Endometrial microvascular endothelial cells (primary cell): ENCODE data around the gene SCTR. TPM values are rescaled to one million over a fixed set of nuclear protein-coding genes. Genes with fewer than 3 reads are reported as not detected.
"Not testable (repeated sequence)": the region's sequence is repeated elsewhere in the genome, so short reads cannot be mapped to it uniquely, and the experiment has no call there.

ENCODE experiments used
- in situ Hi-C: cut with HindIII; loops from 2 replicates; pipeline ENCODE4 v1.10.0; 2017; ENCODE audit warnings: low sequenced_read_pairs, low pct_unique_long_range_greater_than_20kb; ENCODE audit errors: inconsistent ontology term
- total RNA-seq: library from RNA; depleted of rRNA; stranded (reverse); fragments of >200 nt; gene quantifications from one replicate; pipeline ENCODE4 v1.2.3, GENCODE V29; 2015; ENCODE audit errors: inconsistent ontology term

Gene SCTR
- total RNA-seq, 1 donor from 2014 or later: not detected

DNA sequence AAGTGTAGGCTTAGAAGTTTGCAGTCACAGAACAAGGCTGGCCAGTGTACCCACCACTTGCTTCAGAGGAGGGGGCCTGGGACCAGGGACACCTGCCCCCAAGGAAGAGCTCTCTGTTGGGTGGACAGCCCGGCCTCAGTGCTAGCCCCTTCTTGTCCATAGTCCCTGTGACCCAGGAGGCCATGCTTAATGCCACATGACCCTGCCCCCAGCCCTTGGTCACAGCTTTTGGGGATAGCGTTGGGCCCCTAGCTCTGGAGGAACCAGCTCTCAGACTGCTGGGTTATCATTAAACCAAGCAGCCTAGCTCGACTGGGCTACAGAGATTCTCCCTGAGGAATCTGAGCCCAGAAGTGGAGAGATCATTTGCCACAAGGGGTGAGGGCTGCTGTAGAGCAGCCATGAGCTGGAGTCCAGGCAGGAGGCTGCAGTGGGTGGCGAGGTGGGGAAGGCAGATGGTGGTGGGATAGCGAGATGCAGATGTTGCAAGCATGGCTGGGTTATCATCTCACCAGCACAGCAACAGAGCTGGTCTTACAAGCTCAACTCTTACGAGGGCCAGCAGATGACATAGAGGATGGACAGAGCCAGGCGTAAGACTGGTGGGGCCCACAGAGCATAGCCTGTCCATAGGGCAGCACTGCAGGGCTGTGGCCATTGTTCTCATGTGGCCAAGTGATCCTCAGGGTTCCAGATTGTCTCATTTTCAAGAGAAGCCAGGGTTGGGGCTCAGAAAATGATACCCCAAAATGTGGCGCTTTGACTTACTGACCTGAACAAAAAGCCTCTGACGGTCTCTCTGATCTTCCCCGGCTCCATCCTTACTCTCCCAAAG lies 99.8 kb downstream of the SCTR start:
- in situ Hi-C loops: no loop called here

DNA sequence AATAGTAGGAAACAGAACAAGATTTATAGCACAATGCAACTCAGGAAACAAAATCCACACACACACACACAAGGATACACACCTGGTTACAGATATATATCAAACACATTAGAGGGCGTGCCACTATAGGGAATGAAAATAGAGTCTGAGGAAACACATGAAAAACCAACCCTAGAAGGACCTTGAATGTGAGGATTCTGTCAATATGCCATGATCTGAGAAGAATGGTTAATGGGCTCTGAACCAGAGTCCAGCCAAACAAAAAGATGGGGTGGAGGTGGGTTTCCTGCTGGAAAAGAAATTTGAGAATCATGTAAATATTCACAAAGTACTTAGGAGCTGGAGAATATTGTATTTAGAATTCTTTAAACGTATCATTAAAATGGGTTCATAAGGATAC lies 100.5 kb downstream of the SCTR start:
- in situ Hi-C loops: no loop called here

DNA sequence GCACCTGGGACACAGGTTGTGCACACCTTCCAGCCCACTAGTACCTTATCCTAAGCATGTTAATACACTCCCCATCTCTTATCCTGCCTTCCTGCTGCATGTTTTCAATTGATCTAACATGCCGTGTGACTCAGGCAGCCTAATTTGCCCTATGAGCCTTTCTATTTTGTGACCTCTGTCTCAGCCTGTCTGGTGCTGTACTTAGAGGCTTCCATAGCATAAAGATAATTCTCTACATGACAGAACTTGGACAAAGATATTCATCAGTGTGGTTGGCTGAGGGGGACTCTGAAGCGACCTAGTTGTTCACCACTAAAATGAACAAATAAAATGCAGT lies 101.2 kb downstream of the SCTR start:
- in situ Hi-C loops: no loop called here

DNA sequence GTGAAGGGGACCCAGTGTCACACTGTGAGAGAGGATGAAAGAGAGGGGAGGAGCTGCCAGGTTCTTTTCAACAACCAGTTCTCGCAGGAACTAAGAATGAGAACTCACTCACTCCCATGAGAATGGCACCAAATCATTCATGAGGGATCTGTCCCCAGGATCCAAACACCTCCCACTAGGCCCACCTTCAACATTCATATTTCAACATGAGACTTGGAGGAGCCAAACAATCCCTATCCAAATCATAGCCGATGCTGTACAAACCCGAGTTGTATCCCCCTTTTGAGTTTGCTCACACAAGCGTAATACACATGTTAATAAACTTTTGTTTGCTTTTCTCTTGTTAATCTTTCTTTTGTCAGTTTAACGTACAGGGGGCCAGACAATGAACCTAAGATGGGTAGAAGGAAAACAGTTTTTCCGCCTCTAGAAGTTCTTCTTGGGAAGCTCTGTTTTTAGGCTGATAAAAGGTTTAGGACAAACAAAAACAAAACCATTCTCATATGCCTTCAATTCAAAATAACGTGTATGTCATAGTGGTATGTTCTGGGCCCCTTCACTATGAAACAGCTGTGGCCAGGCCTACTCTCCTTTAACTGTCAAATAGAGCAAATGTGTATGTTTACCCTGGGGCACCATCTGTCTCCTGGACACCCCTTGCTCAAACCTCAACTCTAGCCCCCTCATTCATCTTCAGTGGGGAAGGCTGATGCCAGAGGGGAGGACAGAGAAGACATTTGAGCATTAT lies 101.7 kb downstream of the SCTR start:
- in situ Hi-C loops: no loop called here

DNA sequence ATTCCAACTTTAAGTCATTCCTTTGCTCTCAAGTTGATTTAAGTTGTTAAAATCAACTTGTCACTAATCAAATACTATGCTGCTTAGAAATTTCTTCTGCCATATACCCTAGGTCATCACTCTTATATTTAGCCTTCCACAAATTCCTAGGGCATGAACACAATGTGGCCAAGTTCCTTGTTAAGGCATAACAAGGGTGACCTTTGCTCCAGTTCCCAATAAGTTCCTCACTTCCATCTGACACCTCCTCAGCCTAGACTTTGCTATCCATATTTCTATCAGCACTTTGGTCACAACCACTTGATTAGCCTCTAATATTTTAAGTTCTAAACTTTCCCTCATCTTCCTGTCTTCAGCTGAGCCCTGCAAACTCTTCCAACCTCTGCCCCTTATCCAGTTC lies 102.5 kb downstream of the SCTR start:
- in situ Hi-C loops: no loop called here

DNA sequence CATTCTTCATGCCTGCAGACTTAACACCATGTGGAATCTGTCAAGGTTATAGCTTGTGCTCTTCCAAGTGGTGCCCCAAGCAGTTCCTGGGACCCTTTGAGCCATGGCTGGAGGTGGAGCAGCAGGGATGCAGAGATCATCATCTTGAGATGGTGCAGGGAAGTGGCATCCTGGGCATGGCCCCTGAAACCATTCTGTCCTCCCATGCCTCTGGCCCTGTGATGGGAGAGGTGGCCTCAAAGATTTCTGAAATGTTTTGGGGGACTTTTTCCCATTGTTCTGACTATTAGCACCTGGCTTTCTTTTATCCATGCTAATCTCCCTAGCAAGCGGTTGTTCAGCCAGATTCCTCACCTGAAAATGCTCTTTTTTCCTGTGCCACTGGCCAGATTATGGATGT lies 103.0 kb downstream of the SCTR start:
- in situ Hi-C loops: no loop called here

DNA sequence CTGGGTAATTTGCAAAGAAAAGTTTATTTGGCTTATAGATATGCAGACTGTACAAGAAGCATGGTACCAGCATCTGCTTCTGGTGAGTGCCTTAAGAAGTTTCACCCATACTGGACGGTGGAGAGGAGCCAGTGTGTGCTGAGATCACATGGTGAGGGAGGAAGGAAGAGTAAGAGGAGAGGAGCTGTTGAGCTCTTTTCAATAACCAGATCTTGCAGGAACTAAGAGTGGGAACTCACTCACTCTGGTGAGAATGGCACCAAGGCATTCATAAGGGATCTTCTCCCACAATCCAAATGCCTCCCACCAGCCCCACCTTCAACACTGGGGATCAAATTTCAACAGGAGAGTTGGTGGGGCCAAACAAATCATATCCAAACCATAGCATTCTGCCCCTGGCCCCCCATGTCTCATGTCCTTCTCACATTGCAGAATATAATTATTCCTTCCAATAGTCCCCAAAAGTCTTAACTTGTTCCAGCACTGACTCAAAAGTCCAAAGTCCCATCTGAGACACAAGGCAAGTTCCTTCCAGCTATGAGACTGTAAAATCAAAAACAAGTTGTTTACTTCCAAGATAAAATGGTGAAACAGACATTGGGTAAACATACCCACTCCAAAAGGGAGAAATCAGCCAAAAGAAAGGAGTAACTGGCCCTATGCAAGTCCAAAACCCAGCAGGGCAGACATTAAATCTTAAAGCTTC lies 104.3 kb downstream of the SCTR start:
- in situ Hi-C loops: loop anchor here (10.0 kb wide), 1 partner anchor 55 kb away; no protein-coding TSS in a partner anchor

DNA sequence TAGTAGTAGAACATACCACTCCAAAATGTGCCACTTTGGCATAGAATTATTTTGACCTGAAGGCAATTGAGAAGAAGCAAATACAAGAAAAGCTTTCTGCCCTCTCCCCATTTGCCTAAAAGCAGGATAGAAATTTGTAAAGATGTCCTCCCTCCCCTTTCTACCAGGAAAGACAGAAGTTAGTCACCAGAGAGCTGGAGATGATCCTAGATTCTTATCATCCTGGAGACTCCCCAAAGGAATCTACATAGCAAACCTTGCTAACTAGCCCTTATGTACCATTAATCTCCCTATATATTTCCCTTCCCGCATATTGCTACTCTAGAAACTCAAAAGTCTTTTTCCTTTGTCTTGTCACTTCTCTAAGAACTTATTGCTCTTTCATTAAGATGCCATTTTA lies 105.2 kb downstream of the SCTR start:
- in situ Hi-C loops: loop anchor here (10.0 kb wide), 1 partner anchor 56 kb away; no protein-coding TSS in a partner anchor

DNA sequence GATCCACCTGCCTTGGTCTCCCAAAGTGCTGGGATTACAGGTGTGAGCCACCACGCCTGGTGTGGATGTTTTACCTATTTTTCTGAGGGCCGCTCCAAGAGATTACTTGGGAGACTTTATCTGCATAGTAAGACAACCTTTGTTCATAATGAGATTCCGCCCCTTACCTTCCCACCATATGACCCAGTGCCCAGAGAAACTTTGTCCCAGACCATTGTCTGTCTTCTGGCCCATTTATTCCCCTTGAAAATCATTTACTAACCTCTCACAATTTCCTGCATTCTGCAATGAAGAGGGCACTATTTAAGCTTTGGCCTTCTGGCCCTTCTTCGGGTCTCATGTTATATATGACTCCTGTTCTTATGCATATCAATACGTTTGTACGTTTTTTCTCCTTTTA lies 106.4 kb downstream of the SCTR start:
- in situ Hi-C loops: loop anchor here (10.0 kb wide), 1 partner anchor 57 kb away; no protein-coding TSS in a partner anchor

DNA sequence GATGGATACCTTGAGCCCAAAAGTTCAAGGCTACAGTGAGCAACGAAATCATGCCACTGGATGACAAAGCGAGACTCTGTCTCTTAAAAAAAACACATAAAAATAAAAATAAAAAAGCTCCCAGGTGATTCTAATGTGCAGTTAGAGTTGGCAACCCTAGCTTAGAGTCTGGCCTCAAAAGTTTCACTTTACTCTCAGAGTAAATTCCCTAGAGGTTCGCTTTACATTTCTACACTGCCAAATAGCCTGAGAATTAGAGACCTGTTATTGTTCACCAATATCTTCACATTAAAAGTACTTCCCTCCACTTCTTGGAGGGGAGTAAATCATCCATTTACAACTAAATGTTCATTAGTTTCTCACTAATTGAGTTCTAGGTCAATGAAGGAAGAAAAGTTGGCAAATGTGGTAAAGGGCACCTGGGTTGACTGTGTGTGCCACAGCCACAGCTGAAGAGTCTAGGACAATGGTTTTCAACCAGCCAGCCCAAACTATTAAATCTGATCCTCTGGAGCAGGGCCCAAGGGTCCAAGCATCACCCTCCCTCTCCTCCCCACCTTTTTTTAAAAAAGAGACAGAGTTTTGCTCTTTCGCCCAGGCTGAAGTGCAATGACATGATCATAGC lies 107.9 kb downstream of the SCTR start:
- in situ Hi-C loops: loop anchor here (10.0 kb wide), 1 partner anchor 58 kb away; no protein-coding TSS in a partner anchor

DNA sequence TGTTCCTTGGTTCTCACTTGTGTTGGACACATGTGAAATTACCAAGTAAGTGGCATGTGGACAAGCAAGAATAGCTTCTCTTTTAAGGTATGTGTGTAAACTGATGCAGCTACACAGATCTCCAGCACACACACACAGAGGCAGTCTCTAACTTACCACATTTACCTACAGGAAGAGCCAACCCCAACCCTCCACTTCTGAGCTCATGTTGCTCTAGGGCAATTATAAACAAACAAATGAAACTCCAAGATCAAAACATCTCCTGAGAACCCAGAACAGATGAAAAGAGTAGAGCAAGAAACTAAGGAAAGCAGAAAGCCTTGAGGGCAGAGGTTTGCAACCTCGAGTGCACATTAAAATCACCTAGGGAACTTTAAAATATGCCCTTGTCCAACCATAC lies 108.7 kb downstream of the SCTR start:
- in situ Hi-C loops: loop anchor here (10.0 kb wide), 1 partner anchor 59 kb away; no protein-coding TSS in a partner anchor

DNA sequence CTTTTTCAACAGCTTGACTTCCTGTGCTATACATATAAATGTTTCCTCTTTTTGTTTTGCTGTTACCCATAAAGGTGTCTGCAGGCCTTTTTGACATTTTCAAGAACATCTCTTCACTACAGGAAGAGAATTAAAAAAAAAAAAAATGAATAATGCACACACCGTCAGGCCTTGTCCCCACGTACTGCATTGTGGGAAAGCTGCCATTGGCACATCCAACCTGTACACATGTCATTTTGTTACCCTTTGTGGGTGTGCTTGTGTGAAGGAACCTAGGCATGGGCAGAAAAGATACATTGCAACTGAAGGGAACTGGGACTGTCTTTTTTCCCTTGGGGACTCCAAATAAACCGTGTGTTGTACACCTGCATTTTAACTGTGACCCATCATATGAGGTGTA lies 109.4 kb downstream of the SCTR start:
- in situ Hi-C loops: loop anchor here (10.0 kb wide), 1 partner anchor 60 kb away; no protein-coding TSS in a partner anchor

DNA sequence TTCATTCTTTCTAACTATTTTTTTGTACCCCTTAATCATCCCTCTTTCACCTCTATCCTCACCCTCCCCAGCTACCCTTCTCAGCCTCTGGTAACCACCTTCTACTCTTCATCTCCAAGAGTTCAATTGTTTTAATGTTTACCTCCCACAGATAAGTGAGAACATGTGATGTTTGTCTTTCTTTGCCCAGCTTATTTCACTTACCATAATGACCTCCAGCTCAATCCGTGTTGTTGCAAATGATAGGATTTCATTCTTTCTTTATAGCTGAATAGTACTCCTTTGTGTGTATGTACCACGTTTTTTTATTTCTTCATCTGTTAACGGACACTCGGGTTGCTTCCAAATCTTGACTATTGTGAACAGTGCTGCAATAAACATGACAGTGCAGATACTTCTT lies 114.8 kb downstream of the SCTR start:
- in situ Hi-C loops: no loop called here

DNA sequence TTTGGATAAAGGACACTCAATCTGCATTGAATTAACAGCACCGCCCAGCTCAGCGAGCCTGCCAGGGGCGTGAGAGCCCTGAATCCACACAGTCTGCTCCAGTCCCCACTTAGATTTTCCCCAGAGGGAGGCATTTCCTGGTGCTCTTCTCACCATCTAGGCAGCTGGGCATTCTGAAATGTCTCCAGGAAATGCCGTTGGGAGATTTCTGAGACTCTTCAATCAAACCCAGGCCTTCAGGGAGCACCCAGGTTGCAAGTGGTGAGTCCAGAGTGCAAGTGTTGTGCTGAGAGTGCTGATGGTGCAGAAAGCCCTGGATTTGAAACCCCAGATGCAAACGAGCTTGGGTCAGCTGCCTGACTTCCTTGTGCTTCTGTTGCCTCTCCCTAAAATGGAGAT lies 116.1 kb downstream of the SCTR start:
- in situ Hi-C loops: no loop called here

DNA sequence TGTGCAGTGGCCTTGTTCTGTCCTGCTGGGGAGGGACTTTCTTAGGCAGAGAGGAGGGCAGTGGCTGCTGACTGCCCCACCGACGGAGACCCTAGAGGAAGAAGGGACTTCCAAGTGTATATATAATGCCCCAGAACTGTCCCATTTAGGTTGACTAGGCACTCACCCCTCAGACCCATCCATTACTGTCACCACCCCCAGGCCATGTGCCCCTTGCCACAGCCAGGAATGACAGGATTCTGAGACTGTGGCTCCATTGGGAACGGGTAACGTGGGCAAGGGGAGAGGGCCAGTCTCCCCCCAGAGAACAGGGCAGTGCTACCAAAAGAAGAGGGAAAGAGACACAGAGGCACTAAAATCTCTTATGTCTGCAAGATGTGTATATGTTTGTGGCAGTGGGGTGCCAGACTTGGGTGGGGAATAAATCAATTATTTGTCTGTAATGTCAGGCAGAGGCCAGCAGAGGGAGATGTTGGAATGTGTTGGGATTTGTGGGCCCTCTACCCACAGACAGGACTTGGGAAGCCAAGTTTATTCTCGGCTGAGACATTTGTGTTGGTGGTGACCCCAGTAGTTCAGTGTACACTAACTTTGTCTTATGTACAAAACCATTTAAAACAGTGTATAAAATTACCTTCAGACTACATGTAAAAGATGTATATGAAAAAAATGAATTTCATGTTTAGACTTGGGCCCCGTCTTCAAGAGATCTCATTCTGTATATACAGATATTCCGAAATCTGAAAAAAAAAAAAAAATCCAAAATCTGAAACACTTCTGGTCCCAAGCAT lies 116.7 kb downstream of the SCTR start:
- in situ Hi-C loops: no loop called here

DNA sequence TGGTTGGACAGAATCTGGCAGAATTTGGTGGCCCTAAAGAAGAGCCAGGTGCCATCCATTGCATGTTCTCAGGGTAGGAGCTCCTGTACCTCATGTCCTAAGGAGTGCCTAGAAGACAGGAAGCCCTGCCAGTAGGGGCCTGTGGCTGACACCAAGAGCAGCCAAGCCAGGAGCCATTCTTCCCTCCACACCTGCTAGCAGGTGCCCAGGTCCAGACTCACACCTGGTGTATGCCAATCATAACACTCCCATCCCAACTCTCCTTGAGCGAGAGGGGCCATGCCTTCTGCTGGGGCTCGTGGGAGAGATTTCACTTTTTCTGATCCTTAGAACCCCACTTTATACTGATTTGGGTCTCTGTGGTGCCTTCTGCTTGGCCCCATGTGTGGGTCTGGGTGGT lies 119.1 kb downstream of the SCTR start:
- in situ Hi-C loops: no loop called here

DNA sequence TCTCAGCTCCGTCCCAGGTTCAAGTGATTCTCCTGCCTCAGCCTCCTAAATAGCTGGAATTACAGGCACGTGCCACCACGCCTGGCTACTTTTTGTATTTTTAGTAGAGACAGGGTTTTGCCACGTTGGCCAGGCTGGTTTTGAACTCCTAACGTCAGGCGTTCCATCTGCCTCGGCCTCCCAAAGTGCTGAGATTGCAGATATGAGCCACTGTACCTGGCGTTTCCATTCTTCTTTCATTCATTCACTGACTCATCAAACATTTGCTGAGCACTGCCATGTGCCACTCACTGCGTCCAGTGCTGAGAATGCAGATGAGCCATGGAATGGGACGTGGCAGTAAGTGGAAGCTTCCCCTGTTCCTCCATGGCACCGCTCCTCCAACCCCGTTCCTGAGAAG lies 120.7 kb downstream of the SCTR start:
- in situ Hi-C loops: not testable (repeated sequence)
